H1 (cell line): ENCODE data around the gene MEGF9. TPM values are rescaled to one million over a fixed set of nuclear protein-coding genes. Genes with fewer than 3 reads are reported as not detected.

Experiments
- CTCF ChIA-PET: fragments of 300-600 bp; sonication (Branson Sonifier 250); formaldehyde crosslinking; loops from one replicate; lab custom pipeline; 2021; ENCODE audit not compliant: partially characterized antibody; lab: Charles Lee
- POLR2A ChIA-PET: fragments of 300-600 bp; sonication (Branson Sonifier 250); formaldehyde crosslinking; loops from one replicate; lab custom pipeline; 2021; ENCODE audit warnings: inconsistent platforms; ENCODE audit not compliant: partially characterized antibody; lab: Charles Lee
- DNase-seq, 2 experiments: peaks; one replicate each; pipeline versions ENCODE4 v3.0.0 to v3.0.0-alpha.2; 2010 to 2022; ENCODE audit warnings: low spot score in 2 of 2, low read depth in 1 of 2, mixed read lengths in 1 of 2
- FAIRE-seq: peaks from 2 replicates; lab custom pipeline; 2011; peaks lifted over from hg19 to GRCh38; lab: Jason Lieb, UNC
- H2AFZ ChIP-seq: 2 replicates; pipeline ENCODE4 v1.8.1; 2012; ENCODE audit warnings: low read length, inconsistent platforms
- H2AK5ac ChIP-seq: 2 replicates; pipeline ENCODE4 v1.6.1; 2013; ENCODE audit warnings: low read depth, low read length
- H2BK120ac ChIP-seq: replicated peaks from 2 replicates; pipeline ENCODE3; 2013; ENCODE audit warnings: low read depth, low read length, inconsistent platforms
- H2BK12ac ChIP-seq: 2 replicates; pipeline ENCODE4 v1.6.1; 2013; ENCODE audit warnings: low read depth, low read length
- H2BK15ac ChIP-seq: 2 replicates; pipeline ENCODE4 v1.6.1; 2013; ENCODE audit warnings: low read length
- H2BK20ac ChIP-seq: 2 replicates; pipeline ENCODE4 v1.6.1; 2013; ENCODE audit warnings: low read length
- H2BK5ac ChIP-seq: 2 replicates; pipeline ENCODE4 v1.6.1; 2013; ENCODE audit warnings: low read depth, low read length
- H3K14ac ChIP-seq: 2 replicates; pipeline ENCODE4 v1.6.1; 2013; ENCODE audit warnings: inconsistent platforms; ENCODE audit not compliant: insufficient read length
- H3K18ac ChIP-seq: 2 replicates; pipeline ENCODE4 v1.6.1; 2013; ENCODE audit warnings: low read length; ENCODE audit errors: extremely low read depth
- H3K23ac ChIP-seq: 2 replicates; pipeline ENCODE4 v1.6.1; 2013; ENCODE audit warnings: inconsistent platforms; ENCODE audit not compliant: insufficient read length
- H3K23me2 ChIP-seq: 2 replicates; pipeline ENCODE4 v1.6.1; 2013; ENCODE audit warnings: low read depth, low read length
- H3K27ac ChIP-seq: 2 replicates; pipeline ENCODE4 v1.6.1; 2011; ENCODE audit warnings: low read depth, low read length, inconsistent platforms
- H3K27me3 ChIP-seq, 4 experiments: replicated peaks in 1 of 4; 1 replicate in 1 of 4; 2 replicates in 3 of 4; pipeline versions ENCODE4 v1.6.1 to v1.8.1; 2011 to 2013; ENCODE audit warnings: low read length in 3 of 4, mild to moderate bottlenecking in 3 of 4, inconsistent platforms in 2 of 4, mixed read lengths in 2 of 4, moderate library complexity in 1 of 4; ENCODE audit not compliant: control insufficient read depth in 3 of 4, insufficient read depth in 3 of 4; ENCODE audit errors: extremely low read depth in 1 of 4
- H3K36me3 ChIP-seq, 4 experiments: 2 replicates each; pipeline versions ENCODE4 v1.6.1 to v1.8.1; 2011 to 2013; ENCODE audit warnings: mild to moderate bottlenecking in 4 of 4, low read length in 3 of 4, moderate library complexity in 2 of 4, control low read depth in 1 of 4, inconsistent platforms in 1 of 4; ENCODE audit not compliant: insufficient read depth in 4 of 4, control insufficient read depth in 2 of 4
- H3K4ac ChIP-seq: replicated peaks from 2 replicates; pipeline ENCODE3; 2013; ENCODE audit warnings: low read length, low read depth, mixed read lengths, inconsistent platforms; ENCODE audit not compliant: insufficient read length
- H3K4me1 ChIP-seq, 4 experiments: replicated peaks in 1 of 4; 1 replicate in 1 of 4; 2 replicates in 3 of 4; pipeline versions ENCODE4 v1.6.1 to v1.8.1; 2011 to 2013; ENCODE audit warnings: low read length in 3 of 4, inconsistent platforms in 2 of 4, mixed read lengths in 1 of 4; ENCODE audit not compliant: insufficient read depth in 4 of 4, control insufficient read depth in 3 of 4
- H3K4me2 ChIP-seq, 2 experiments: 2 replicates each; pipeline versions ENCODE4 v1.6.1 to v1.8.1; 2011 to 2013; ENCODE audit warnings: low read depth in 2 of 2, low read length in 2 of 2, control low read depth in 1 of 2, inconsistent platforms in 1 of 2, mild to moderate bottlenecking in 1 of 2; ENCODE audit not compliant: insufficient read depth in 1 of 2
- H3K4me3 ChIP-seq, 4 experiments: fragments of 200-600, 300-600 bp in 1 of 4; sonication (generic), shearing (Covaris generic), sonication (Bioruptor Twin) in 1 of 4; 2 replicates each; pipeline versions ENCODE4 v1.5.1 to v1.8.1; 2011 to 2016; ENCODE audit warnings: low read length in 4 of 4, low read depth in 3 of 4, control low read depth in 2 of 4, inconsistent platforms in 2 of 4, mild to moderate bottlenecking in 2 of 4, mixed read lengths in 1 of 4, moderate library complexity in 1 of 4; ENCODE audit not compliant: insufficient read depth in 2 of 4; ENCODE audit errors: extremely low read depth in 1 of 4
- H3K56ac ChIP-seq: replicated peaks from 2 replicates; pipeline ENCODE3; 2013; ENCODE audit warnings: low read depth, mild to moderate bottlenecking, mixed read lengths, low read length, inconsistent platforms; ENCODE audit not compliant: insufficient read length
- H3K79me1 ChIP-seq: 2 replicates; pipeline ENCODE4 v1.6.1; 2013; ENCODE audit warnings: low read depth, low read length, control low read depth
- H3K79me2 ChIP-seq, 2 experiments: 2 replicates each; pipeline versions ENCODE4 v1.6.1 to v1.8.1; 2012 to 2013; ENCODE audit warnings: low read length in 2 of 2, mild to moderate bottlenecking in 2 of 2, inconsistent platforms in 1 of 2; ENCODE audit not compliant: insufficient read depth in 2 of 2, control insufficient read depth in 1 of 2
- H3K9ac ChIP-seq, 4 experiments: replicated peaks in 1 of 4; 1 replicate in 1 of 4; 2 replicates in 3 of 4; pipeline versions ENCODE4 v1.6.1 to v1.8.1; 2011 to 2013; ENCODE audit warnings: low read depth in 3 of 4, low read length in 3 of 4, control low read depth in 2 of 4, mild to moderate bottlenecking in 2 of 4, moderate library complexity in 2 of 4, inconsistent platforms in 1 of 4; ENCODE audit errors: extremely low read depth in 1 of 4
- H3K9me3 ChIP-seq, 2 experiments: 2 replicates each; pipeline versions ENCODE4 v1.6.1 to v1.8.1; 2012 to 2013; ENCODE audit warnings: mild to moderate bottlenecking in 2 of 2, moderate library complexity in 2 of 2, control low read depth in 1 of 2, inconsistent platforms in 1 of 2, low read depth in 1 of 2, low read length in 1 of 2, mixed read lengths in 1 of 2; ENCODE audit not compliant: insufficient read depth in 2 of 2
- H4K20me1 ChIP-seq, 2 experiments: replicated peaks in 1 of 2; 2 replicates each; pipeline versions ENCODE3 to v1.8.1; 2011 to 2013; ENCODE audit warnings: inconsistent platforms in 2 of 2, low read length in 2 of 2, mild to moderate bottlenecking in 1 of 2; ENCODE audit not compliant: insufficient read depth in 2 of 2, control insufficient read depth in 1 of 2
- H4K5ac ChIP-seq: 2 replicates; pipeline ENCODE4 v1.6.1; 2013; ENCODE audit warnings: low read length, low read depth, mixed read lengths, inconsistent platforms; ENCODE audit not compliant: insufficient read length
- H4K8ac ChIP-seq: 2 replicates; pipeline ENCODE4 v1.8.0; 2013; ENCODE audit warnings: mild to moderate bottlenecking, moderate library complexity, low read length, inconsistent platforms; ENCODE audit not compliant: insufficient read depth; ENCODE audit errors: extremely low read depth
- H4K91ac ChIP-seq: replicated peaks from 2 replicates; pipeline ENCODE3; 2013; ENCODE audit warnings: low read length, mixed read lengths, inconsistent platforms; ENCODE audit not compliant: insufficient read length
- CREB1 ChIP-seq: IDR thresholded peaks from 2 replicates; pipeline ENCODE4 v1.6.1; 2012; ENCODE audit warnings: inconsistent platforms
- KDM4A ChIP-seq: IDR thresholded peaks from one replicate; pipeline ENCODE4 v1.7.1; 2012; ENCODE audit warnings: low read depth, mild to moderate bottlenecking, moderate library complexity, low read length, inconsistent platforms; ENCODE audit not compliant: severe bottlenecking
- KDM5A ChIP-seq: fragments of 200-600 bp; IDR thresholded peaks from 2 replicates; pipeline ENCODE4 v1.7.1; 2012; ENCODE audit warnings: mild to moderate bottlenecking, low read length, inconsistent platforms, mixed read lengths
- NANOG ChIP-seq: IDR thresholded peaks from 2 replicates; pipeline ENCODE4 v1.6.1; 2011; ENCODE audit warnings: low read length, low read depth, mild to moderate bottlenecking, inconsistent platforms; ENCODE audit not compliant: insufficient read depth, poor library complexity, severe bottlenecking
- RAD21 ChIP-seq, 2 experiments: IDR thresholded peaks in 1 of 2; conservative IDR thresholded peaks in 1 of 2; 2 replicates each; pipeline ENCODE4 v1.6.1; 2011; ENCODE audit warnings: low read depth in 2 of 2, low read length in 2 of 2, improper control_type of control experiment in 1 of 2, inconsistent platforms in 1 of 2, mild to moderate bottlenecking in 1 of 2, moderate library complexity in 1 of 2
- RNF2 ChIP-seq: fragments of 200-900, 300-1000 bp; sonication (generic); IDR thresholded peaks from 2 replicates; pipeline ENCODE4 v1.7.1; 2016; ENCODE audit warnings: borderline replicate concordance, low read depth, mild to moderate bottlenecking, antibody characterized with exemption, low read length; ENCODE audit not compliant: poor library complexity, severe bottlenecking; ENCODE audit errors: missing control alignments
- SIX5 ChIP-seq: IDR thresholded peaks from 2 replicates; pipeline ENCODE4 v1.6.1; 2011; ENCODE audit warnings: mild to moderate bottlenecking, low read depth, low read length
- TAF7 ChIP-seq: optimal IDR thresholded peaks from 2 replicates; pipeline ENCODE3; 2011; ENCODE audit warnings: low read depth, mild to moderate bottlenecking, inconsistent platforms, low read length, moderate library complexity, borderline replicate concordance
- WGBS, 2 experiments: shearing (Covaris generic) in 1 of 2; methylation state at CpG; one replicate each; pipeline versions ENCODE4 v1.1.6 to v1.1.7; 2013 to 2015; ENCODE audit warnings: low lambda C conversion rate in 2 of 2, mixed read lengths in 2 of 2, inconsistent platforms in 1 of 2, low coverage in 1 of 2, missing lambda C conversion rate in 1 of 2; ENCODE audit not compliant: insufficient replicate concordance in 2 of 2, insufficient coverage in 1 of 2, insufficient read length in 1 of 2; ENCODE audit errors: extremely low coverage in 1 of 2, missing lambda C conversion rate in 1 of 2; 5-methylcytosine and 5-hydroxymethylcytosine counted together
- polyA plus RNA-seq, 7 experiments: library from polyadenylated mRNA; depleted of rRNA in 3 of 7; stranded (reverse) in 5 of 7; unstranded in 2 of 7; fragments of >200 nt in 5 of 7; fragments of 200-250 nt in 2 of 7; gene quantifications; 1 replicate in 5 of 7; 2 replicates in 1 of 7; 4 replicates in 1 of 7; pipeline versions ENCODE4 v1.2.1 to v1.2.3, GENCODE V29; 2011 to 2013; ENCODE audit warnings: missing spikeins in 2 of 7, mixed read lengths in 2 of 7
- total RNA-seq: library from RNA; stranded (reverse); fragmentation: NEBNext Ultra II Directional; extraction: Animal tissue kit (Norgen Biotek cat#: 25700); gene quantifications from 2 replicates; pipeline ENCODE4 v1.2.1, GENCODE V29; 2021
- TF ChIP-seq, protein P1 (sequence below): IDR thresholded peaks from 2 replicates; pipeline ENCODE4 v1.6.1; 2012; ENCODE audit warnings: low read length, inconsistent platforms
- TF ChIP-seq, protein P2 (sequence below): IDR thresholded peaks from 2 replicates; pipeline ENCODE4 v1.6.1; 2012; ENCODE audit warnings: inconsistent platforms

The MEGF9 gene
- total and polyA plus RNA-seq, 2 of the 8 experiments (the other 6 are each of a cell fraction or from before 2014, with no cell fraction given): 0.45 to 1.8 TPM

DNA sequence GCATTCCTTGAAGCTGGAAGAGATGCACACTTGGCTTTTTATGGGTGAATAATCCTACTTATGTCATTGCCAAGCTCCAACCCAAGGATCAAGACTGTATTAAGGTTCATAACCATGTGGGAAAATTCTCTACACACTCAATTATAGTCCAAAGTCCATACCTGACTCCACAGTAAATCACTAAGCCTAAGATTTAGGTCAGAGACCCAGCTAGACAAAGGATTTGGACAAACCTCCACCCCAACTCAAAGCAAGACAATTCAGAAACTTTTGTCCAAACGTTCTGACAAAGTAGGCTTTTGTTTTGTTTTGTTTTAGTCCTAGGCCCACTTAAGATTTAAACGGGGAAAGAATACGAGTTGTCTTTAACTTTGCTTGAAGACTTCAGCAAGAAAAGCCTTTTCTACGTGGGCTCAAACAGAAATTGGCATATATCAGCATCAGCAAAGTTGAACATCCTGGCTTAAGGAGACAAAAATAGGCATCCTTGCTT is 1.7 kb downstream of the MEGF9 start:
- no peak overlapping the region for H2BK20ac ChIP-seq
- ChIA-PET POLR2A (no interaction called here), CTCF (interaction anchor here (0.7 to 1.4 kb wide), 4 partner anchors 11 to 20 kb away, joined by 3 to 4 read pairs (median 4); no protein-coding TSS in a partner anchor)
- no peak overlapping the region for H3K23ac ChIP-seq
- H2BK12ac ChIP-seq: no peak overlapping the region
- DNase-seq (no peak), FAIRE-seq (no peak)
- H4K5ac ChIP-seq: no peak overlapping the region
- peaks cover 0 to 9% (median 8%) of the 10 kb centered on the region in 4 experiments; a peak in 4 of 7 replicates for H3K4me1 ChIP-seq
- H2BK5ac ChIP-seq: no peak overlapping the region
- H3K36me3 ChIP-seq: no peaks in the 10 kb centered on the region
- H2AK5ac ChIP-seq: no peak overlapping the region
- no peak overlapping the region for H2AFZ ChIP-seq
- no peak overlapping the region; a peak in 1 of 8 replicates for H3K4me3 ChIP-seq
- no peak overlapping the region for H3K4ac ChIP-seq
- H2BK15ac ChIP-seq: no peak overlapping the region
- H3K79me2 ChIP-seq: no peaks in the 10 kb centered on the region
- H3K4me2 ChIP-seq: peak overlapping the region in 1 of 2 experiments; percentile 81; a peak in 2 of 4 replicates
- H3K27ac ChIP-seq: no peak overlapping the region
- peaks cover 0 to 2% of the 10 kb centered on the region in 2 experiments for H4K20me1 ChIP-seq
- no peak overlapping the region for H3K14ac ChIP-seq
- WGBS, 2 experiments: 76% methylated on average over 4 of the region's 4 CpGs; no CpG with 5 or more reads in 1 of the 2 experiments
- H3K9ac ChIP-seq: no peak overlapping the region
- no peaks in the 10 kb centered on the region for H3K79me1 ChIP-seq
- no peak overlapping the region for H4K8ac ChIP-seq
- peaks cover 4 to 17% (median 15%) of the 10 kb centered on the region in 4 experiments; a peak in 6 of 7 replicates for H3K27me3 ChIP-seq
- no peak overlapping the region for H3K56ac ChIP-seq
- no peak overlapping the region for H2BK120ac ChIP-seq
- no peak overlapping the region for H3K18ac ChIP-seq
- H3K23me2 ChIP-seq: peaks cover 13% of the 10 kb centered on the region; the same call in 1 of the 2 replicates
- no peaks in the 10 kb centered on the region for H3K9me3 ChIP-seq
- no peak overlapping the region for H4K91ac ChIP-seq
- TF ChIP-seq TAF7 (no peak), CREB1 (no peak), SIX5 (no peak), RAD21 (IDR thresholded peaks at IDR 0.05 in 1 of 2, conservative IDR thresholded peaks at IDR 0.05 in 1 of 2; ENCODE audit: low read depth in 2 of 2, low read length in 2 of 2) (no peak), KDM4A (no peak), KDM5A (no peak), NANOG (no peak), RNF2 (no peak)
- TF ChIP-seq, protein P1, sequence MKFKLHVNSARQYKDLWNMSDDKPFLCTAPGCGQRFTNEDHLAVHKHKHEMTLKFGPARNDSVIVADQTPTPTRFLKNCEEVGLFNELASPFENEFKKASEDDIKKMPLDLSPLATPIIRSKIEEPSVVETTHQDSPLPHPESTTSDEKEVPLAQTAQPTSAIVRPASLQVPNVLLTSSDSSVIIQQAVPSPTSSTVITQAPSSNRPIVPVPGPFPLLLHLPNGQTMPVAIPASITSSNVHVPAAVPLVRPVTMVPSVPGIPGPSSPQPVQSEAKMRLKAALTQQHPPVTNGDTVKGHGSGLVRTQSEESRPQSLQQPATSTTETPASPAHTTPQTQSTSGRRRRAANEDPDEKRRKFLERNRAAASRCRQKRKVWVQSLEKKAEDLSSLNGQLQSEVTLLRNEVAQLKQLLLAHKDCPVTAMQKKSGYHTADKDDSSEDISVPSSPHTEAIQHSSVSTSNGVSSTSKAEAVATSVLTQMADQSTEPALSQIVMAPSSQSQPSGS: no peak
- TF ChIP-seq, protein P2, sequence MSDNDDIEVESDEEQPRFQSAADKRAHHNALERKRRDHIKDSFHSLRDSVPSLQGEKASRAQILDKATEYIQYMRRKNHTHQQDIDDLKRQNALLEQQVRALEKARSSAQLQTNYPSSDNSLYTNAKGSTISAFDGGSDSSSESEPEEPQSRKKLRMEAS: no peak
